Mucosa of descending colon (tissue), 3 donors: ENCODE data around the gene SDK2. TPM values are rescaled to one million over a fixed set of nuclear protein-coding genes. Genes with fewer than 3 reads are reported as not detected.
"Not testable (repeated sequence)": the region's sequence is repeated elsewhere in the genome, so short reads cannot be mapped to it uniquely, and the experiment has no call there.

Source experiments
- ATAC-seq: fragments of 200-7000 bp; cut with Tn5 transposase; one replicate; pipeline ENCODE4 v1.9.1; 2020; ENCODE audit warnings: mild to moderate bottlenecking, moderate library complexity
- DNase-seq, 3 donors: peaks; one replicate each; pipeline ENCODE4 v3.0.0-alpha.2; 2020
- H3K36me3 ChIP-seq: fragments of 200-600 bp; one replicate; pipeline ENCODE4 v1.8.0; 2021; ENCODE audit warnings: low read depth, mild to moderate bottlenecking
- H3K4me1 ChIP-seq: fragments of 200-600 bp; one replicate; pipeline ENCODE4 v1.8.0; 2021; ENCODE audit warnings: low read depth, mild to moderate bottlenecking
- H3K4me3 ChIP-seq: fragments of 200-600 bp; one replicate; pipeline ENCODE4 v1.8.0; 2021; ENCODE audit warnings: mild to moderate bottlenecking
- H3K9me3 ChIP-seq: fragments of 200-600 bp; one replicate; pipeline ENCODE4 v1.8.0; 2021; ENCODE audit warnings: mild to moderate bottlenecking
- intact Hi-C, 2 donors: fragments of 100-400 bp; cut with DNase I in 1 of 2; cut with micrococcal nuclease in 1 of 2; formaldehyde crosslinking; loops; one replicate each; pipeline versions ENCODE4 v1.11.0 to v1.11.1; 2022; cut with DNase I, micrococcal nuclease
- total RNA-seq, 3 donors: library from RNA; stranded (reverse); fragmentation: NEBNext Ultra II Directional in 2 of 3; extraction: Animal tissue kit (Norgen Biotek cat#: 25700) in 2 of 3; gene quantifications; one replicate each; pipeline versions ENCODE4 v1.2.1 to v1.2.4, GENCODE V29; 2021 to 2023
- TF ChIP-seq, protein P1 (sequence below): fragments of 200-600 bp; IDR thresholded peaks from one replicate; pipeline ENCODE4 v1.8.0; 2022; ENCODE audit warnings: antibody characterized with exemption, mild to moderate bottlenecking
- donor health status: DM: no; HTN: no; CAD: no; lungs with moderate emphysema.
- donor health status: DM: no; HTN: no; CAD: no.
- donor health status: DM: no; HTN: yes; CAD: no.

The SDK2 gene
- total RNA-seq, 3 donors from 2014 or later, result 1.2 to 1.6 (median 1.3) TPM

DNA sequence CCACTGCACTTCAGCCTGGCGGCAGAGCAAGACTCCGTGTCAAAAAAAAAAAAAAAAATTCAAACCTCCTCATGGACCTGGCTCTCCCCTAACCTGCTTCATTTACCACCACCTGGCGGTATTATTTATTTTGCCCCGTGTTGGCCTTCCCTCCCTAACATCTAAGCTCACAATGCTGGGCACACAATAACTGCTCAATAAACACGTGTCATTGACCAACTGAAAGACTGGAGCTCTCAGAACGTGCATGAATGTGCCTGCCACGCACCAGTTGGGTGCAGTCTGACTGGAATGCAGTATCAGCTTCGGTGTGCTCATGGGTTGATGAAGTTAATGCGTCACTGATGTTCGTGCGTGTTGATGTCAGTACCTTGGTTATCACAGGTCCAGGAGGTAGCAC is 268.1 kb downstream of the SDK2 start:
- Histone ChIP-seq H3K36me3 (no peaks in the 10 kb centered on the region), H3K9me3 (no peaks in the 10 kb centered on the region), H3K4me1 (no peaks in the 10 kb centered on the region), H3K4me3 (no peak overlapping the region)
- intact Hi-C loops, result no loop called here
- DNase-seq (no peak), ATAC-seq (no peak)
- TF ChIP-seq, protein P1, sequence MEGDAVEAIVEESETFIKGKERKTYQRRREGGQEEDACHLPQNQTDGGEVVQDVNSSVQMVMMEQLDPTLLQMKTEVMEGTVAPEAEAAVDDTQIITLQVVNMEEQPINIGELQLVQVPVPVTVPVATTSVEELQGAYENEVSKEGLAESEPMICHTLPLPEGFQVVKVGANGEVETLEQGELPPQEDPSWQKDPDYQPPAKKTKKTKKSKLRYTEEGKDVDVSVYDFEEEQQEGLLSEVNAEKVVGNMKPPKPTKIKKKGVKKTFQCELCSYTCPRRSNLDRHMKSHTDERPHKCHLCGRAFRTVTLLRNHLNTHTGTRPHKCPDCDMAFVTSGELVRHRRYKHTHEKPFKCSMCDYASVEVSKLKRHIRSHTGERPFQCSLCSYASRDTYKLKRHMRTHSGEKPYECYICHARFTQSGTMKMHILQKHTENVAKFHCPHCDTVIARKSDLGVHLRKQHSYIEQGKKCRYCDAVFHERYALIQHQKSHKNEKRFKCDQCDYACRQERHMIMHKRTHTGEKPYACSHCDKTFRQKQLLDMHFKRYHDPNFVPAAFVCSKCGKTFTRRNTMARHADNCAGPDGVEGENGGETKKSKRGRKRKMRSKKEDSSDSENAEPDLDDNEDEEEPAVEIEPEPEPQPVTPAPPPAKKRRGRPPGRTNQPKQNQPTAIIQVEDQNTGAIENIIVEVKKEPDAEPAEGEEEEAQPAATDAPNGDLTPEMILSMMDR, result no peak

DNA sequence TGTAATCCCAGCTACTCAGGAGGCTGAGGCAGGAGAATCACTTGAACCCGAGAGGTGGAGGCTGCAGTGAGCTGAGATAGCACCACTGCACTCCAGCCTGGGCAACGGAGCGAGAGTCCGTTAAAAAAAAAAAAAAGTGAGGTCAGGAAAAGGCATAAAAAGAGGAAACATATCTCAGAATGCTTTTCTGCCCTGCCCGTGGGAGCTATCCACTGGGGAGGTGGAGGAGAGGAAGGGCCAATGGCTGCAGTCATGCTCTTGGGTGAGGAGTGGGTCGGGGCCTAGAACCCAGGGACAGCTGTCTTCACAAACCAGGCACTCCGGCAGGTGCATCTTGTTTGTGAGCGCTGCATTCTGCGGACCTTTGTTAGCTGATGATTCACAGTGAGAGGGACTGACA is 272.4 kb downstream of the SDK2 start:
- no peak overlapping the region for H3K4me3 ChIP-seq
- TF ChIP-seq, protein P1, result no peak
- no peaks in the 10 kb centered on the region for H3K4me1 ChIP-seq
- H3K9me3 ChIP-seq, result no peaks in the 10 kb centered on the region
- ATAC-seq (no peak), DNase-seq (no peak)
- no peaks in the 10 kb centered on the region for H3K36me3 ChIP-seq
- intact Hi-C loops, result loop anchor here in 1 of 2 donors (2.0 kb wide), 1 partner anchor 115 kb away; no protein-coding TSS in a partner anchor

DNA sequence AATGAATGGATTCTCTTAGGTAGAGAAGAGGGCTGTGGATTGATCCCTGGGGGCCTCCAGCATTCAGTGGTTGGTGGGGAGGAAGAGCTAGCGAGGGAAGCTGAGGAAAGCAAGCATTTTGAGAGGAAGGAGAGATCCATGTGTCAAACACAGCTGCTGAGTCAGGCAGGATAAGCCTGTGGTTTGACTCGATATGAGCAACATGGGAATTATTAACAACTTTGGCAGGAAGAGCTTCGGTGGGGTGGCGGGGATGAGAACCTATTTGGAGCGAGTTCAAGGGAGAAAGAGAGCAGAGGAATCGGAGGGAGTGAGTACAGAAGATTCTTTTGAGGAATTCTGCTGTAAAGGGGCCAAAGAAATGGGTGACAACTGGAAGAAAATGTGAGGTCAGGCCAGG is 273.0 kb downstream of the SDK2 start:
- intact Hi-C loops, result loop anchor here in 1 of 2 donors (2.0 kb wide), 1 partner anchor 114 kb away; no protein-coding TSS in a partner anchor

DNA sequence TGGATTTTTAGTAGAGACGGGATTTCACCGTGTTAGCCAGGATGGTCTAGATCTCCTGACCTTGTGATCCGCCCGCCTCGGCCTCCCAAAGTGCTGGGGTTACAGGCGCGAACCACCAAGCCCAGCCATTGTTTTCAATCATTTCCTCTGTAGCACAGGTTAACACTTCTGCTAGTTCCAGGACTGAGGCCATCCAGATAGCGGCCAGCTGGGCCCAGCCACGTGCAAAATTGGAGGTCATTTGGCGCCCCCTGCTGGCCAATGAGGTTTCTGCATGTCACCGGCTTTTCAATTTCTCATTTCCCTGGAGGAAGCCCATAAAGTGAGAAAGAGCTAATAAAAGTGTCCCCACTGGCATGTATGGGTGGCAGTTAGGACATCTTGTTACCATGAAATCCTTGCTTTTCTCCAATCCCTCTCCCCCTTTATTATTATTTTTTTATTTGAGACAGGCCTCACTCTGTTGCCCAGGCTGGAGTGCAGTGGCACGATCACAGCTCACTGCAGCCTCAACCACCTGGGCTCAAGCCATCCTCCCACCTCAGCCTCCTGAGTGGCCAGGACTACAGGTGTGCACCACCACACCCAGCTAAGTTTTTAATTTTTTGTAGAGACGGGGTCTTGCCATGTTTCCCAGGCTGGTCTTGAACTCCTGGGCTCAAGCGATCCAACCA is 274.3 kb downstream of the SDK2 start:
- not testable (repeated sequence) for H3K4me1 ChIP-seq, H3K9me3 ChIP-seq, H3K36me3 ChIP-seq, H3K4me3 ChIP-seq
- intact Hi-C loops, result loop anchor here (2.0 kb wide), 1 partner anchor 113 kb away; no protein-coding TSS in a partner anchor
- DNase-seq (peak; percentile 84 to 92 (median 92)), ATAC-seq (peak; percentile 96)
- TF ChIP-seq, protein P1, result peak; percentile 79

More for the DNA sequence above, 273.0 kb downstream of the SDK2 start:
- no peaks in the 10 kb centered on the region for H3K36me3 ChIP-seq
- DNase-seq (no peak), ATAC-seq (no peak)
- TF ChIP-seq, protein P1, result no peak
- H3K9me3 ChIP-seq, result no peaks in the 10 kb centered on the region
- H3K4me1 ChIP-seq, result no peaks in the 10 kb centered on the region
- H3K4me3 ChIP-seq, result no peak overlapping the region

DNA sequence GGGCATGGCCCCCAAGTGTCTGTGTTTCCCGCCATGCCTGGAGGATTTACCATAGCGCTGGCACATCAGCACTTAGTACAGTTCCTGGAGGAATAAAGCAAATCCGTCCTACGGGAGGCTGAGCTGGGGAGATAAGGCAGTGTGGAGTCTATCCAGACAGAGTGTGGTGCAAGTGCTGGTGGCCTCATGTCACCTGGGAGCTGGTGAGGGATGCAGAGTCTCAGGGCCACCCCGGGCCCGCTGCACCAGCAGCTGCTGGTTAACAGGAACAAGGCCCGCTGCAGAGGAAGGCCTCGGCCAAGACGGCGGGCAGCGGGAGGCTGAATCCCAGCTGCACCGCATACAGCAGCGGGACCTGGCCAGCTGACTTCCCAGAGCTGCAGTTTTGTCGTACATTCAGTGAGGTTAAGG is 275.1 kb downstream of the SDK2 start:
- Histone ChIP-seq H3K36me3 (no peaks in the 10 kb centered on the region), H3K4me1 (no peaks in the 10 kb centered on the region), H3K9me3 (no peaks in the 10 kb centered on the region), H3K4me3 (no peak overlapping the region)
- no peak for ATAC-seq
- TF ChIP-seq, protein P1, result no peak
- no peak for DNase-seq
- intact Hi-C loops, result loop anchor here in 1 of 2 donors (2.0 kb wide), 1 partner anchor 112 kb away; no protein-coding TSS in a partner anchor
